ENCODE data around the gene RPS27. TPM values are rescaled to one million over a fixed set of nuclear protein-coding genes. Genes with fewer than 3 reads are reported as not detected.

RPS27 gene
- total RNA-seq, 1 experiment from 2014 or later: 2,544 TPM

- peak; percentile 100 for DNase-seq
- H3K9ac ChIP-seq (ENCODE audit: low read length): peak within 1 kb of the TSS; percentile 83
Measured at GRCh38 chr1:153963030-153963849, 27.3 kb upstream of the RPS27 start, which contains the start of gene SLC39A1. Gene SLC39A1, minus strand, starts transcription at chr1:153963537. Its CDS starts 822 bp downstream, at chr1:153962715.

GRCh38 chr1:153963850-153964331, 26.7 kb upstream of the RPS27 start:
- DNase-seq (peak; percentile 90), ATAC-seq (peak; percentile 10)
- H3K9me3 ChIP-seq (ENCODE audit: low read length): no peaks in the 10 kb centered on the region
- H3K36me3 ChIP-seq (ENCODE audit: low read depth, low read length): no peaks in the 10 kb centered on the region; the same call in 1 of the 2 replicates
- intact Hi-C loops (cut with micrococcal nuclease): loop anchor here (1.0 kb wide), 1 partner anchor 22 kb away; the partner anchor contains the start of gene RAB13
- H3K9ac ChIP-seq (ENCODE audit: low read length): peak overlapping the region; percentile 83
- H4K20me1 ChIP-seq (ENCODE audit: low read length): no peaks in the 10 kb centered on the region
- peak overlapping the region; percentile 87 for H2AFZ ChIP-seq (ENCODE audit: low read length)
- peaks cover 45% of the 10 kb centered on the region for H3K4me1 ChIP-seq (ENCODE audit: insufficient read depth, low read length)
- CTCF ChIA-PET: interaction anchor here (0.5 to 1.5 kb wide), 4 partner anchors 17 to 292 kb away, joined by 3 to 7 read pairs (median 4); partner anchors contain the start of gene RAB13
- peaks cover 59% of the 10 kb centered on the region for H3K79me2 ChIP-seq (ENCODE audit: low read length)
- POLR2A ChIA-PET (ENCODE audit: unreplicated experiment): interaction anchor here (0.5 to 0.7 kb wide), 9 partner anchors 10 to 874 kb away, joined by 4 to 13 read pairs (median 6); partner anchors contain the start of genes S100A6 and UBE2Q1
- TF ChIP-seq CTCF (conservative IDR thresholded peaks at IDR 0.05; ENCODE audit: low read depth, low read length) (no peak), EZH2phosphoT487 (IDR thresholded peaks at IDR 0.05; ENCODE audit: borderline replicate concordance, low read length) (no peak), EZH2 (IDR thresholded peaks at IDR 0.05; ENCODE audit: low read length, unreplicated experiment) (no peak)
- H3K4me3 ChIP-seq (ENCODE audit: low read length): peak overlapping the region; percentile 84
- peaks cover 5% of the 10 kb centered on the region for H3F3A ChIP-seq (ENCODE audit: low read length, unreplicated experiment)
- peak overlapping the region; percentile 64 for H3K27ac ChIP-seq (ENCODE audit: low read length)
- no TSS peak for BruUV-seq (replicated peaks)
- H3K27me3 ChIP-seq (ENCODE audit: low read length): no peaks in the 10 kb centered on the region
- H3K4me2 ChIP-seq (ENCODE audit: low read length): peak overlapping the region; percentile 98
- H3K9me2 ChIP-seq (replicated peaks; ENCODE audit: low read length): no peaks in the 10 kb centered on the region

More at GRCh38 chr1:153963030-153963849, 27.3 kb upstream of the RPS27 start, which contains the start of gene SLC39A1:
- POLR2A ChIA-PET (ENCODE audit: unreplicated experiment): interaction anchor here (0.5 to 0.7 kb wide), 7 partner anchors 10 to 875 kb away, joined by 4 to 10 read pairs (median 5); partner anchors contain the start of gene UBE2Q1
- H3K9me3 ChIP-seq (ENCODE audit: low read length): no peaks in the 10 kb centered on the region
- no peak for TF ChIP-seq EZH2 (IDR thresholded peaks at IDR 0.05; ENCODE audit: low read length, unreplicated experiment)
- no peak for TF ChIP-seq CTCF (conservative IDR thresholded peaks at IDR 0.05; ENCODE audit: low read depth, low read length)
- BruUV-seq (replicated peaks): TSS peak; percentile 34
- peak within 1 kb of the TSS; percentile 98 for H3K4me2 ChIP-seq (ENCODE audit: low read length)
- H2AFZ ChIP-seq (ENCODE audit: low read length): peak within 1 kb of the TSS; percentile 87
- ATAC-seq: peak; percentile 59
- H3F3A ChIP-seq (ENCODE audit: low read length, unreplicated experiment): peaks cover 7% of the 10 kb centered on the region
- H4K20me1 ChIP-seq (ENCODE audit: low read length): no peaks in the 10 kb centered on the region
- CTCF ChIA-PET: interaction anchor here (0.5 to 1.5 kb wide), 3 partner anchors 16 to 165 kb away, joined by 3 to 5 read pairs (median 4); partner anchors contain the start of gene RAB13
- H3K36me3 ChIP-seq (ENCODE audit: low read depth, low read length): no peaks in the 10 kb centered on the region; the same call in 1 of the 2 replicates
- H3K79me2 ChIP-seq (ENCODE audit: low read length): peaks cover 53% of the 10 kb centered on the region
- no peaks in the 10 kb centered on the region for H3K9me2 ChIP-seq (replicated peaks; ENCODE audit: low read length)
- intact Hi-C loops (cut with micrococcal nuclease): loop anchor here (1.0 kb wide), 1 partner anchor 23 kb away; the partner anchor contains the start of gene RAB13
- H3K4me1 ChIP-seq (ENCODE audit: insufficient read depth, low read length): peaks cover 41% of the 10 kb centered on the region
- peak within 1 kb of the TSS; percentile 64 for H3K27ac ChIP-seq (ENCODE audit: low read length)
- no peaks in the 10 kb centered on the region for H3K27me3 ChIP-seq (ENCODE audit: low read length)
- H3K4me3 ChIP-seq (ENCODE audit: low read length): peak within 1 kb of the TSS; percentile 84
